ENCODE data around the gene GRN. TPM values are rescaled to one million over a fixed set of nuclear protein-coding genes. Genes with fewer than 3 reads are reported as not detected.

GRN gene
- total and polyA plus RNA-seq, 2 experiments from 2014 or later: 274 to 377 TPM

DNA sequence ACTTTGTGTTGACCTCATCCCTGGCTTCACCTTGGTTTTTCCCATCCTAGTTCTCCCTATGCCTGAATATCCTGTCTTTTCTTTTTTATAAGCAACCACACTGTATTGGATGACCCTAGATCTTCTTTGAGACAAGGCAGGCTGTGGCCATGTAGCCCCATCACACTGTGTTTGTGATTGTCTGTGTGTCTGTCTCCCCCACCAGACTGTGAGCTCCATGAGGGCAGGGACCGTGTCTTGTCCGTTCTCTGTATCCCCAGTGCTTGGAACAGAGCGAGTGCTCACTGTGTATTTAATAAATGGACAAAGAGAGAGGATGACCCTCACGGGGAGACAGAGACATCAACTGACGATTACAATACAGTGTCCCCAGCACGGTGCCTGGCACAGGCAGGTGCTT lies 27.6 kb upstream of the GRN start:
- Histone ChIP-seq H3K27me3 (peaks cover 34% of the 10 kb centered on the region), H3K27ac (no peak overlapping the region)

DNA sequence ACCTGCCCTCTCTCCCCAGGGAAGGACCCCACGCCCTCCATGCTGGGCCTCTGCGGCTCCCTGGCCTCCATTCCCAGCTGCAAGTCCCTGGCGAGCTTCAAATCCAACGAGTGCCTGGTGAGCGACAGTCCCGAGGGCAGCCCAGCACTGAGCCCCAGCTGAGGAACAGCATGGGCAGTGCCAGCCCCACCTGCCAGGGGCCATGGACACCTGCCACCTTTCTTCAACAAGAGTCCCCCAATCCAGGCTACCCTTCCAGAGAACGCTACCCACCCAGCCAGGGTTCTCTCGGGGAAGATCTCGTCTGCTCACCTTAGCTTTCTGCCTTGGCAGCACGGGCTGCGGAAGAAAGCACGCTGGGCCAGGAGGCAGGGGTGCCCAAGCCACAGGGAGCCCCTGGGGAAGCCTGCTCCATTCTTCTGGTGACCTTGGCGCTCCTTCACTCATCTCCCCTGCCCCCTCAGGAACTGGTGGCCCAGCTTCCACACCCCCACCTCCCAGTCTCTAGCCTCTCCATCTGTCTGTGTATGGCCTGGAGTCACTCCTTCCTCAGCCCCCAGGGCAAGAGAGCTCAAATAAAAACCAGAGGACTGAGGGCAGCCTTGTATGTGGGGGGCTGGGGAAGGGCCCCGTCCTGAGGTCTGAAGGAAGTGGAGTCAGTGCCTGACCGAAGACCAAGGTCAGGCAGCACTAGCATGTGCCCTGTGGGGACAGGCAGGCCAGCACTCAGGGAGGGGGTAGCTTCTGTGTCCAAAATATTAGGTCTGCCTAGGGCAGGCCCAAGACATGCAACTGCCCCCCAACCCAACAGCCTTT lies 26.8 kb upstream of the GRN start:
- TF ChIP-seq, protein P1, sequence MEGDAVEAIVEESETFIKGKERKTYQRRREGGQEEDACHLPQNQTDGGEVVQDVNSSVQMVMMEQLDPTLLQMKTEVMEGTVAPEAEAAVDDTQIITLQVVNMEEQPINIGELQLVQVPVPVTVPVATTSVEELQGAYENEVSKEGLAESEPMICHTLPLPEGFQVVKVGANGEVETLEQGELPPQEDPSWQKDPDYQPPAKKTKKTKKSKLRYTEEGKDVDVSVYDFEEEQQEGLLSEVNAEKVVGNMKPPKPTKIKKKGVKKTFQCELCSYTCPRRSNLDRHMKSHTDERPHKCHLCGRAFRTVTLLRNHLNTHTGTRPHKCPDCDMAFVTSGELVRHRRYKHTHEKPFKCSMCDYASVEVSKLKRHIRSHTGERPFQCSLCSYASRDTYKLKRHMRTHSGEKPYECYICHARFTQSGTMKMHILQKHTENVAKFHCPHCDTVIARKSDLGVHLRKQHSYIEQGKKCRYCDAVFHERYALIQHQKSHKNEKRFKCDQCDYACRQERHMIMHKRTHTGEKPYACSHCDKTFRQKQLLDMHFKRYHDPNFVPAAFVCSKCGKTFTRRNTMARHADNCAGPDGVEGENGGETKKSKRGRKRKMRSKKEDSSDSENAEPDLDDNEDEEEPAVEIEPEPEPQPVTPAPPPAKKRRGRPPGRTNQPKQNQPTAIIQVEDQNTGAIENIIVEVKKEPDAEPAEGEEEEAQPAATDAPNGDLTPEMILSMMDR (IDR thresholded peaks at IDR 0.05; ENCODE audit: low read depth, low read length): no peak
- DNase-seq (ENCODE audit: low read depth in 1 of 2, low spot score in 1 of 2): no peak
- no peak overlapping the region for H3K4me3 ChIP-seq

More for the DNA sequence above, 27.6 kb upstream of the GRN start:
- TF ChIP-seq, protein P1 (IDR thresholded peaks at IDR 0.05; ENCODE audit: low read depth, low read length): no peak
- peaks cover 6% of the 10 kb centered on the region for H3K36me3 ChIP-seq
- no peak overlapping the region for H3K4me3 ChIP-seq
- no peak for DNase-seq (ENCODE audit: low read depth in 1 of 2, low spot score in 1 of 2)
- no peaks in the 10 kb centered on the region for H3K9me3 ChIP-seq (ENCODE audit: low read depth)
- no peaks in the 10 kb centered on the region for H3K4me1 ChIP-seq (ENCODE audit: low read depth)

DNA sequence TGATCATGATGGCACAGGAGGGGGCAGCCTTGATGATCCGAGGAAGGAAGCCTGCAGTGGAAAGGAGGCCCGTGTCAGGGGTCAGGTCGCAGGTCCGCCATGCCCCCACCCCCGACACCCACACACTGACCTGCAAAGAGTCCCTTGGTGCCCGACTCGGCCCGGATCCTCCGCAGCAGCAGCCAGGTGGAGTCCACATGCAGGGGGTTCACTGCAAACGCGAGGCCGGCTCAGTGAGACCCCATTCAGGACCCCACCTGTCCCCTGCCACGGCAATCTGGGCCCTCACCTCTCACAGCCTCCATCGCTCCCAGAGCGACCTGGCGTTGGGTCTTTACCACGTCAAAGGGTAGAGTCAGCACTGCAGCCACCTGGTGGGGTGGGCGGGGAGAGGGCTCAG lies 25.0 kb upstream of the GRN start:
- DNase-seq (ENCODE audit: low read depth in 1 of 2, low spot score in 1 of 2): no peak
- Histone ChIP-seq H3K27ac (no peak overlapping the region), H3K27me3 (peaks cover 14% of the 10 kb centered on the region), H3K4me3 (no peak overlapping the region), H3K36me3 (peaks cover 6% of the 10 kb centered on the region), H3K9me3 (ENCODE audit: low read depth) (no peaks in the 10 kb centered on the region), H3K4me1 (ENCODE audit: low read depth) (no peaks in the 10 kb centered on the region)
- TF ChIP-seq, protein P1 (IDR thresholded peaks at IDR 0.05; ENCODE audit: low read depth, low read length): no peak

More for the DNA sequence above, 26.8 kb upstream of the GRN start:
- no peak overlapping the region for H3K27ac ChIP-seq
- no peaks in the 10 kb centered on the region for H3K4me1 ChIP-seq (ENCODE audit: low read depth)
- no peaks in the 10 kb centered on the region for H3K9me3 ChIP-seq (ENCODE audit: low read depth)
- peaks cover 6% of the 10 kb centered on the region for H3K36me3 ChIP-seq
- peaks cover 29% of the 10 kb centered on the region for H3K27me3 ChIP-seq

DNA sequence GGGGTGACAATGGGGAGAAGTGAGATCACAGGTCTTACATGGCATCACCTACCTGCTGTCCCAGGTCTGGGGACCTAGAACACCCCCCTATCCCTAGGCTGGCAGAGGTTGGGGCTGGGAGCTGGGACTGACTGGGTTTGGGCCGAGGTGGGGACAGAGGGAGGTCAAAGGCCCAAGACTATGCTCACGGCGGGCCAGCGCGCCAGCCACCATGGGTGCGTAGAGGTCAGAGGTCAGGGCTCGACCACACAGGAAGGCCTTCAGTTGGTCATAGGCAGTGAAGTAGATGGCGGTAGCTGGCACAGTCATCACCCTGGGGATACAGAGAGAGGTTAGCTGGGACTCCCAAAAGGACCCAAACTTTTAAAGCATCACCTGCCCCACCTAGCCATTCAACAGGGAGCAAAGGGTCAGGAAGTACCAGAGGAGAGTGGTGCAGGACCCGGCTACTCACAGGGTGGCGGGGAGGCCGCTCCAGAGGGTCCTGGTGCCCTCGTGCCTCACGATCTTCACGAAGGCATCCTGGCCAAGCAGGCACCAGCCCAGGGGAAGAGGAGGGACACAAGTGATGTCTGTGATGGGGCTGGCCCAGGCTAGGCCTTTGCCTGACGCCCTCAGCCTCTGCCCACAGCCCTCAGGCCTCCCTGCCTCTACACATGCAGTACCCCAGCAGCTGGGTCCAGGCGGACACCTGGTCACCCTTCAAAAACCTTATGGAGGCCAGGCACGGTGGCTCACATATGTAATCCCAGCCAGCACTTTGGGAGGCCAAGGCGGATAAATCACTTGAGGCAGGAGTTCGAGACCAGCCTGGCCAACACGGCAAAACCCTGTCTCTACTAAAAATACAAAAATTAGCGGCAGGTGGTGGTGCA lies 23.6 kb upstream of the GRN start:
- no peaks in the 10 kb centered on the region for H3K4me1 ChIP-seq (ENCODE audit: low read depth)
- no peaks in the 10 kb centered on the region for H3K9me3 ChIP-seq (ENCODE audit: low read depth)
- peaks cover 6% of the 10 kb centered on the region for H3K36me3 ChIP-seq
- TF ChIP-seq, protein P1 (IDR thresholded peaks at IDR 0.05; ENCODE audit: low read depth, low read length): no peak
- H3K27me3 ChIP-seq: peaks cover 1% of the 10 kb centered on the region
- H3K4me3 ChIP-seq: no peak overlapping the region
- no peak overlapping the region for H3K27ac ChIP-seq
- no peak for DNase-seq (ENCODE audit: low read depth in 1 of 2, low spot score in 1 of 2)

DNA sequence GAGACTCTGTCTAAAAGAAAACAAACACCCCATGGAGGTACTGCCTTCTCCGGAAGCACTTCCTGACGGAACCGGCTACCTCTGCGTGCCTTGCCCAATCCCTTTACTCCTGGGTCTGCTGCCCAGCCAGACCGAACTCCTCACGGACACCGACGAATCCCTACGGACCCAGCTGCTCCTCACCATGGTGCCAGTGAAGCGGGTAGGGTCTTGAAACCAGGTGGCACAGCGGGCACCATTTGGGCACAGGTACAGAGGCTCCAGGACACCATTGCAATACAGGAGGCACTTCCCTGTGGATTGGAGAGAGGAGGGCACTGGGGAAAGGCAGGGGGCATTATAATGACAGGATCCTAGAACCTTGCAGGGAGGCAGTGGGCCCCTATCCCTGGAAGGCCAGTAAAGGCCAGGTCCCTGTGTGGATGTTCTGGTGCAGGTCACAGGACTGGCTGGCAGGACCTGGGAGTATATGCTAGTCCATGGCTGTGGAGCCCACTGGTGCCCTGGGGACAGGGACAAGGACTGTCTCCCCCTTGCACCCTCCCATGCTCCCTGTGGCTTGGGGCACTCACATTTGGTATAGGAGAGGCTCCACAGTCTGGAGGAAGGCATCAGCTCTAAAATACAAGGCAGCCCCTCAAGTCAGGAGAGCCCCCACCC lies 22.7 kb upstream of the GRN start:
- Histone ChIP-seq H3K4me1 (ENCODE audit: low read depth) (no peaks in the 10 kb centered on the region), H3K27me3 (no peaks in the 10 kb centered on the region), H3K27ac (no peak overlapping the region), H3K4me3 (no peak overlapping the region), H3K36me3 (peaks cover 6% of the 10 kb centered on the region), H3K9me3 (ENCODE audit: low read depth) (no peaks in the 10 kb centered on the region)
- TF ChIP-seq, protein P1 (IDR thresholded peaks at IDR 0.05; ENCODE audit: low read depth, low read length): no peak
- DNase-seq (ENCODE audit: low read depth in 1 of 2, low spot score in 1 of 2): no peak

All from cardiac muscle cell (in vitro differentiated cells and primary cell).